CD4-positive, CD25-positive, alpha-beta regulatory T cell (primary cell): ENCODE data around the gene GOLGA8O. TPM values are rescaled to one million over a fixed set of nuclear protein-coding genes. Genes with fewer than 3 reads are reported as not detected.

ENCODE experiments used
- polyA plus RNA-seq, 4 donors: library from polyadenylated mRNA; unstranded; fragments of 300-500 nt; fragmentation: Illumina TruSeq; gene quantifications; one replicate each; pipeline ENCODE4 v1.2.3, GENCODE V29; 2021
- total RNA-seq: library from RNA; stranded (reverse); gene quantifications from one replicate; pipeline ENCODE4 v1.2.3, GENCODE V29; 2022

Gene GOLGA8O
- total and polyA plus RNA-seq, 5 donors from 2014 or later: not detected

Other genes starting within 250 kb of the GOLGA8O start
- not detected for gene GOLGA8K, start 52.3 kb downstream of the GOLGA8O start, total RNA-seq
- not detected for gene GOLGA8K, start 52.3 kb downstream of the GOLGA8O start, polyA plus RNA-seq
- gene GOLGA8N, start 137.8 kb upstream of the GOLGA8O start, total RNA-seq: 1.4 TPM
- gene GOLGA8N, start 137.8 kb upstream of the GOLGA8O start, polyA plus RNA-seq: under 1 TPM in 1 of 4 donors, not detected in 3; 0.06 TPM
- 20.3 TPM for gene ARHGAP11A, start 159.9 kb upstream of the GOLGA8O start, total RNA-seq
- 1 to 10 TPM; 3.0 to 9.2 (median 5.2) TPM for gene ARHGAP11A, start 159.9 kb upstream of the GOLGA8O start, polyA plus RNA-seq
- 1.7 TPM for gene SCG5, start 186.1 kb upstream of the GOLGA8O start, total RNA-seq
- 1 to 10 TPM in 1 of 4 donors, under 1 TPM in 3; 0.28 to 1.8 (median 0.85) TPM for gene SCG5, start 186.1 kb upstream of the GOLGA8O start, polyA plus RNA-seq